Measurements from ENCODE around the gene ALDH18A1. TPM values are rescaled to one million over a fixed set of nuclear protein-coding genes. Genes with fewer than 3 reads are reported as not detected.

ALDH18A1 gene
- total RNA-seq, 1 donor from 2014 or later = 104 TPM

DNA sequence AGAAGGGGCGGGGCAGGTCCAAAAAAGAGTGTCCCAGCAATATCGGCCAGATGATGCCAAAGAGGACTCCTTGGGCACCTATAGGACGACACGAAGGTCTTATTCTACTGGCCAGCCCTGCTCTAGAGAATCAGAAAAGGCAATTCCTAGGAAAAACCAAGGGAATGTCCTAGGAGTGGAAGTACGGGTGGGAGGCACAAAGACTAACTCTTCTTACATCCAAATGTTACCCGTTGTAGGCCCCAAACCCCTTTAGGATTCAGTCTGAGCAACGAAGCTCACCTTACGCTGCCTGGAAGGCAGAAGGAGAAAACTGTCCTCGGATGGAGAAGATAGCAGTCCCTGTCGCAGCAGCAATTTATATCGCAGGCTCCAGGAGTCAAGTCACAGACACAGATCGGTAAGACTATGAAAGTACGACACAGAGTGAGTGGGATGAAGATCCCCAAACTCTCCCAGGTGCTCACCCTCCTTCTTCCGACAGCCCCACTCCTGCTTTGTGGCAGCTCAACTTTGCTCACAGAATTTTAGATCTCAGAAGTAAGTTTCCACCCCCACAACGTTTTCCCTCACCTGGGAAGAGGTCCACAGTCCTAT lies 36.7 kb upstream of the ALDH18A1 start:
- Mint-ChIP-seq H3K4me1 (peaks cover 22% of the 10 kb centered on the region), H3K4me3 (peak overlapping the region; percentile 98), H3K27me3 (ENCODE audit: low read depth) (no peaks in the 10 kb centered on the region), H3K27ac (peak overlapping the region; percentile 99), H3K36me3 (peaks cover 10% of the 10 kb centered on the region), H3K9me3 (peaks cover 7% of the 10 kb centered on the region)
- TF ChIP-seq CTCF (IDR thresholded peaks at IDR 0.05; ENCODE audit: unreplicated experiment) = no peak
- DNase-seq (ENCODE audit: low spot score in 2 of 2, unreplicated experiment in 2 of 2) = no peak

GRCh38 chr10:95691281-95691680 lies 34.8 kb upstream of the ALDH18A1 start:
- H3K4me1 Mint-ChIP-seq = peaks cover 22% of the 10 kb centered on the region
- TF ChIP-seq CTCF (IDR thresholded peaks at IDR 0.05; ENCODE audit: unreplicated experiment) = no peak
- H3K4me3 Mint-ChIP-seq = no peak overlapping the region
- H3K36me3 Mint-ChIP-seq = peaks cover 10% of the 10 kb centered on the region
- no peak overlapping the region for H3K27ac Mint-ChIP-seq
- no peak for DNase-seq (ENCODE audit: low spot score in 2 of 2, unreplicated experiment in 2 of 2)
- no peaks in the 10 kb centered on the region for H3K9me3 Mint-ChIP-seq
- no peaks in the 10 kb centered on the region for H3K27me3 Mint-ChIP-seq (ENCODE audit: low read depth)

DNA sequence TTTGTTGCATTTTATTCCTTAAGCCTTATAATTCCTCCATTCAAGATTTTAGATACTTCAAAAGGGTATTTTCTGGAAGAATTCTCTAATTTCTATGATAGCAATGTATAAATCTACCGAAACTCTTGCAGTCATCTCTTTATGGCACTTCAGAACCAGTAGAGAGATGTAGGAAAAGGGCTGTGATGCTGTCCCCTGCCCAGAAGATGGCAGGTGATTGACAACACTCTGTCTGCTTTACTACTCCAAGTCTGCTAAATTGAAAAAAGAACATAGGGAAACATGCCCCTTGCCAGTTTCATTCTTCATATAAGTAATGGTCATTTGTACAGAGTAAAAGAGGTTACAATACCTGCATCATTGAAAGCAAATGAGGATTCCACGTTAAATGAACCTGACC lies 32.1 kb upstream of the ALDH18A1 start:
- Mint-ChIP-seq H3K27ac (no peak overlapping the region), H3K27me3 (ENCODE audit: low read depth) (no peaks in the 10 kb centered on the region), H3K4me1 (peaks cover 21% of the 10 kb centered on the region), H3K9me3 (no peaks in the 10 kb centered on the region), H3K36me3 (peaks cover 31% of the 10 kb centered on the region), H3K4me3 (no peak overlapping the region)
- DNase-seq (ENCODE audit: low spot score in 2 of 2, unreplicated experiment in 2 of 2) = no peak
- TF ChIP-seq CTCF (IDR thresholded peaks at IDR 0.05; ENCODE audit: unreplicated experiment) = no peak

DNA sequence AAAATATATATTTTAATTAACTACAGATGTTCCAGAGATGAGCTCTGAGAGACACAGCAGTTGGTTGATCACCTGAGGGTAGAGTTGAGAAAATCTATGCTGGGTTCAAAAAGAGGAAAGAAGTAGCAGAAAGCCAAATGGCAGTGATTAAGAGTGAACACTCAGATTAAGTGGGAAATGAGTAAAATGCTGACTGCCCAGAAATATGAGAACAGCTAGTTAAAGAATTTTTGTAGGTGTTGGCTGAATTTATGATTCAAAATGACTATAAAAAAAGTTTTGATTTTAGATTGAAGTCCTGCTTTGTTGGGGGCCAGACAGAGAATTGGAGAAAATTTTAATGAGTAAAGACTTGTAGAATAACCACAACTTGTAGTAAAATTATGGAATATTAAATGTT lies 27.5 kb upstream of the ALDH18A1 start:
- DNase-seq (ENCODE audit: low spot score in 2 of 2, unreplicated experiment in 2 of 2) = no peak
- Mint-ChIP-seq H3K4me3 (no peak overlapping the region), H3K36me3 (peaks cover 45% of the 10 kb centered on the region)

GRCh38 chr10:95675403-95676116 lies 19.0 kb upstream of the ALDH18A1 start:
- Mint-ChIP-seq H3K27ac (no peak overlapping the region), H3K27me3 (ENCODE audit: low read depth) (no peaks in the 10 kb centered on the region), H3K36me3 (peaks cover 29% of the 10 kb centered on the region), H3K9me3 (no peaks in the 10 kb centered on the region), H3K4me3 (no peak overlapping the region), H3K4me1 (peaks cover 4% of the 10 kb centered on the region)
- TF ChIP-seq CTCF (IDR thresholded peaks at IDR 0.05; ENCODE audit: unreplicated experiment) = no peak
- no peak for DNase-seq (ENCODE audit: low spot score in 2 of 2, unreplicated experiment in 2 of 2)

More for the DNA sequence above, 27.5 kb upstream of the ALDH18A1 start:
- Mint-ChIP-seq H3K27me3 (ENCODE audit: low read depth) (no peaks in the 10 kb centered on the region), H3K4me1 (no peaks in the 10 kb centered on the region), H3K27ac (no peak overlapping the region), H3K9me3 (no peaks in the 10 kb centered on the region)
- no peak for TF ChIP-seq CTCF (IDR thresholded peaks at IDR 0.05; ENCODE audit: unreplicated experiment)

Measured in mesothelial cell of epicardium (in vitro differentiated cells).